ENCODE results near the gene AHSG. TPM values are rescaled to one million over a fixed set of nuclear protein-coding genes. Genes with fewer than 3 reads are reported as not detected.

Gene AHSG
- total and polyA plus RNA-seq, 3 experiments from 2014 or later = not detected

- H3K36me3 ChIP-seq (ENCODE audit: insufficient read depth, low read length) = peaks cover 22% of the 10 kb centered on the region
- H3K9me3 Mint-ChIP-seq = no peaks in the 10 kb centered on the region
- peak within 1 kb of the TSS; percentile 98 for H3K27ac ChIP-seq (ENCODE audit: low read depth, low read length)
- no peaks in the 10 kb centered on the region for H3K9me3 ChIP-seq (ENCODE audit: low read length)
- ChIA-PET POLR2A (interaction anchor here (0.6 to 4.3 kb wide), 8 partner anchors 14 to 633 kb away, joined by 3 to 35 read pairs (median 4); partner anchors contain the start of genes EIF4A2 and TRA2B), CTCF (interaction anchor here (1.1 to 1.6 kb wide), 8 partner anchors 12 to 632 kb away, joined by 3 to 9 read pairs (median 4); partner anchors contain the start of genes RPL39L and TRA2B)
- peaks cover 56 to 75% (median 72%) of the 10 kb centered on the region in 3 donors for H3K4me1 Mint-ChIP-seq
- peaks cover 0 to 52% (median 8%) of the 10 kb centered on the region in 3 donors for H3K36me3 Mint-ChIP-seq
- peak; percentile 98 to 99 (median 99) for DNase-seq
- peak within 1 kb of the TSS; percentile 86 to 99 (median 89) for H3K4me3 Mint-ChIP-seq
- H3K27me3 ChIP-seq (ENCODE audit: insufficient read depth, low read length, poor library complexity, severe bottlenecking) = no peaks in the 10 kb centered on the region
- peak within 1 kb of the TSS; percentile 93 to 100 (median 98) for H3K27ac Mint-ChIP-seq
- no peaks in the 10 kb centered on the region for H3K27me3 Mint-ChIP-seq
- peaks cover 38% of the 10 kb centered on the region for H3K4me1 ChIP-seq (ENCODE audit: insufficient read depth, low read length)
- H3K4me3 ChIP-seq (ENCODE audit: low read length) = peak within 1 kb of the TSS; percentile 77
Measured at GRCh38 chr3:186570096-186570940, 42.5 kb upstream of the AHSG start, which contains the start of gene DNAJB11. DNAJB11 (plus strand) TSS chr3:186570720; CDS start chr3:186570898, 178 bp downstream.

GRCh38 chr3:186570941-186571643 is 41.8 kb upstream of the AHSG start:
- no peaks in the 10 kb centered on the region for H3K27me3 ChIP-seq (ENCODE audit: insufficient read depth, low read length, poor library complexity, severe bottlenecking)
- peaks cover 0 to 60% (median 11%) of the 10 kb centered on the region in 3 donors for H3K36me3 Mint-ChIP-seq
- ChIA-PET CTCF (interaction anchor here (1.1 to 1.6 kb wide), 8 partner anchors 11 to 633 kb away, joined by 3 to 9 read pairs (median 5); partner anchors contain the start of genes RPL39L and TRA2B), POLR2A (interaction anchor here (1.0 to 4.3 kb wide), 4 partner anchors 43 to 633 kb away, joined by 4 to 35 read pairs (median 12); partner anchors contain the start of genes EIF4A2 and TRA2B)
- H3K4me1 ChIP-seq (ENCODE audit: insufficient read depth, low read length) = peaks cover 33% of the 10 kb centered on the region
- H3K9me3 Mint-ChIP-seq = no peaks in the 10 kb centered on the region
- H3K27ac Mint-ChIP-seq = peak overlapping the region; percentile 93 to 99 (median 98)
- H3K4me3 ChIP-seq (ENCODE audit: low read length) = peak overlapping the region; percentile 75
- no peaks in the 10 kb centered on the region for H3K9me3 ChIP-seq (ENCODE audit: low read length)
- no peak for DNase-seq
- H3K4me1 Mint-ChIP-seq = peaks cover 53 to 77% (median 72%) of the 10 kb centered on the region in 3 donors
- H3K4me3 Mint-ChIP-seq = peak overlapping the region; percentile 86 to 99 (median 89)
- no peaks in the 10 kb centered on the region for H3K27me3 Mint-ChIP-seq
- H3K36me3 ChIP-seq (ENCODE audit: insufficient read depth, low read length) = peaks cover 30% of the 10 kb centered on the region
- peak overlapping the region; percentile 98 for H3K27ac ChIP-seq (ENCODE audit: low read depth, low read length)

GRCh38 chr3:186571644-186572013 is 41.2 kb upstream of the AHSG start:
- no peaks in the 10 kb centered on the region for H3K27me3 ChIP-seq (ENCODE audit: insufficient read depth, low read length, poor library complexity, severe bottlenecking)
- CTCF ChIA-PET = interaction anchor here (1.1 to 1.6 kb wide), 3 partner anchors 31 to 250 kb away, joined by 5 to 7 read pairs (median 5); no protein-coding TSS in a partner anchor
- peaks cover 28% of the 10 kb centered on the region for H3K4me1 ChIP-seq (ENCODE audit: insufficient read depth, low read length)
- Mint-ChIP-seq H3K36me3 (peaks cover 0 to 63% (median 11%) of the 10 kb centered on the region in 3 donors), H3K4me3 (peak overlapping the region; percentile 86 to 99 (median 89)), H3K9me3 (no peaks in the 10 kb centered on the region), H3K4me1 (peaks cover 50 to 76% (median 67%) of the 10 kb centered on the region in 3 donors), H3K27me3 (no peaks in the 10 kb centered on the region), H3K27ac (peak overlapping the region; percentile 76 to 98 (median 96))
- peak overlapping the region; percentile 98 for H3K27ac ChIP-seq (ENCODE audit: low read depth, low read length)
- no peak for DNase-seq
- H3K9me3 ChIP-seq (ENCODE audit: low read length) = no peaks in the 10 kb centered on the region
- H3K4me3 ChIP-seq (ENCODE audit: low read length) = peak overlapping the region; percentile 75
- POLR2A ChIA-PET = interaction anchor here (4.3 kb wide), 1 partner anchor 212 kb away, joined by 35 read pairs; the partner anchor contains the start of gene EIF4A2
- peaks cover 31% of the 10 kb centered on the region for H3K36me3 ChIP-seq (ENCODE audit: insufficient read depth, low read length)

- CTCF ChIA-PET = no interaction called here
- Mint-ChIP-seq H3K4me1 (peaks cover 15 to 46% (median 37%) of the 10 kb centered on the region in 3 donors), H3K27ac (no peak overlapping the region), H3K27me3 (no peaks in the 10 kb centered on the region), H3K9me3 (no peaks in the 10 kb centered on the region), H3K4me3 (no peak overlapping the region), H3K36me3 (peaks cover 0 to 93% (median 28%) of the 10 kb centered on the region in 3 donors)
- H3K27ac ChIP-seq (ENCODE audit: low read depth, low read length) = no peak overlapping the region
- no peak for DNase-seq
- no peaks in the 10 kb centered on the region for H3K4me1 ChIP-seq (ENCODE audit: insufficient read depth, low read length)
- no peaks in the 10 kb centered on the region for H3K9me3 ChIP-seq (ENCODE audit: low read length)
- POLR2A ChIA-PET = no interaction called here
- no peaks in the 10 kb centered on the region for H3K27me3 ChIP-seq (ENCODE audit: insufficient read depth, low read length, poor library complexity, severe bottlenecking)
- no peak overlapping the region for H3K4me3 ChIP-seq (ENCODE audit: low read length)
- H3K36me3 ChIP-seq (ENCODE audit: insufficient read depth, low read length) = peaks cover 52% of the 10 kb centered on the region
Measured at GRCh38 chr3:186577521-186577920, 35.3 kb upstream of the AHSG start.

GRCh38 chr3:186580785-186581184 is 32.1 kb upstream of the AHSG start:
- H3K4me1 Mint-ChIP-seq = peaks cover 2 to 20% (median 14%) of the 10 kb centered on the region in 3 donors
- Histone ChIP-seq H3K4me1 (ENCODE audit: insufficient read depth, low read length) (no peaks in the 10 kb centered on the region), H3K27me3 (ENCODE audit: insufficient read depth, low read length, poor library complexity, severe bottlenecking) (no peaks in the 10 kb centered on the region), H3K9me3 (ENCODE audit: low read length) (no peaks in the 10 kb centered on the region), H3K4me3 (ENCODE audit: low read length) (no peak overlapping the region), H3K36me3 (ENCODE audit: insufficient read depth, low read length) (peaks cover 60% of the 10 kb centered on the region), H3K27ac (ENCODE audit: low read depth, low read length) (no peak overlapping the region)
- H3K4me3 Mint-ChIP-seq = no peak overlapping the region
- no peaks in the 10 kb centered on the region for H3K27me3 Mint-ChIP-seq
- peak overlapping the region in 1 of 8 donors; percentile 66 for H3K27ac Mint-ChIP-seq
- no peaks in the 10 kb centered on the region for H3K9me3 Mint-ChIP-seq
- peaks cover 0 to 94% (median 37%) of the 10 kb centered on the region in 3 donors for H3K36me3 Mint-ChIP-seq
- CTCF ChIA-PET = interaction anchor here (1.1 to 1.2 kb wide), 2 partner anchors 34 to 36 kb away, joined by 3 to 4 read pairs; no protein-coding TSS in a partner anchor
- DNase-seq = no peak
- POLR2A ChIA-PET = no interaction called here

- no peak for DNase-seq
- H3K4me1 ChIP-seq (ENCODE audit: insufficient read depth, low read length) = no peaks in the 10 kb centered on the region
- H3K36me3 ChIP-seq (ENCODE audit: insufficient read depth, low read length) = peaks cover 50% of the 10 kb centered on the region
- no peaks in the 10 kb centered on the region for H3K9me3 Mint-ChIP-seq
- H3K4me3 Mint-ChIP-seq = no peak overlapping the region
- CTCF ChIA-PET = interaction anchor here (1.0 to 2.7 kb wide), 2 partner anchors 12 to 32 kb away, joined by 3 to 11 read pairs; partner anchors contain the start of gene DNAJB11
- POLR2A ChIA-PET = no interaction called here
- H3K27ac Mint-ChIP-seq = no peak overlapping the region
- H3K27me3 ChIP-seq (ENCODE audit: insufficient read depth, low read length, poor library complexity, severe bottlenecking) = no peaks in the 10 kb centered on the region
- H3K27ac ChIP-seq (ENCODE audit: low read depth, low read length) = no peak overlapping the region
- no peaks in the 10 kb centered on the region for H3K27me3 Mint-ChIP-seq
- peaks cover 0 to 13% (median 9%) of the 10 kb centered on the region in 3 donors for H3K4me1 Mint-ChIP-seq
- H3K36me3 Mint-ChIP-seq = peaks cover 0 to 82% (median 36%) of the 10 kb centered on the region in 3 donors
- no peak overlapping the region for H3K4me3 ChIP-seq (ENCODE audit: low read length)
- H3K9me3 ChIP-seq (ENCODE audit: low read length) = no peaks in the 10 kb centered on the region
Measured at GRCh38 chr3:186582541-186582940, 30.3 kb upstream of the AHSG start.

GRCh38 chr3:186583831-186584230 is 29.0 kb upstream of the AHSG start:
- H3K4me3 Mint-ChIP-seq = no peak overlapping the region
- Histone ChIP-seq H3K36me3 (ENCODE audit: insufficient read depth, low read length) (peaks cover 48% of the 10 kb centered on the region), H3K4me3 (ENCODE audit: low read length) (no peak overlapping the region), H3K27me3 (ENCODE audit: insufficient read depth, low read length, poor library complexity, severe bottlenecking) (no peaks in the 10 kb centered on the region), H3K9me3 (ENCODE audit: low read length) (no peaks in the 10 kb centered on the region), H3K4me1 (ENCODE audit: insufficient read depth, low read length) (no peaks in the 10 kb centered on the region), H3K27ac (ENCODE audit: low read depth, low read length) (no peak overlapping the region)
- no peak overlapping the region for H3K27ac Mint-ChIP-seq
- no peak for DNase-seq
- peaks cover 0 to 10% (median 2%) of the 10 kb centered on the region in 3 donors for H3K4me1 Mint-ChIP-seq
- ChIA-PET POLR2A (interaction anchor here (0.7 kb wide), 1 partner anchor 14 kb away, joined by 3 read pairs; no protein-coding TSS in a partner anchor), CTCF (interaction anchor here (2.7 to 3.4 kb wide), 2 partner anchors 31 to 33 kb away, joined by 11 read pairs; no protein-coding TSS in a partner anchor)
- no peaks in the 10 kb centered on the region for H3K9me3 Mint-ChIP-seq
- peaks cover 0 to 70% (median 34%) of the 10 kb centered on the region in 3 donors for H3K36me3 Mint-ChIP-seq
- H3K27me3 Mint-ChIP-seq = no peaks in the 10 kb centered on the region

Measured in CD8-positive, alpha-beta memory T cell (primary cell).